WI38 (cell line): ENCODE measurements around the gene GCDH.
A peak's percentile ranks its signal among the peaks of the same experiment; 100 is the strongest.
"Not testable (repeated sequence)": the region's sequence is repeated elsewhere in the genome, so short reads cannot be mapped to it uniquely, and the experiment has no call there.

ENCODE experiments used
- H3K4me3 ChIP-seq: 2 replicates; pipeline ENCODE4 v1.5.1; 2011; ENCODE audit warnings: low read depth, mild to moderate bottlenecking, control low read depth, low read length
- TF ChIP-seq, protein P1 (sequence below): IDR thresholded peaks from 2 replicates; pipeline ENCODE4 v1.5.1; 2012; ENCODE audit warnings: low read depth, mild to moderate bottlenecking, control low read depth, low read length

Gene GCDH

DNA sequence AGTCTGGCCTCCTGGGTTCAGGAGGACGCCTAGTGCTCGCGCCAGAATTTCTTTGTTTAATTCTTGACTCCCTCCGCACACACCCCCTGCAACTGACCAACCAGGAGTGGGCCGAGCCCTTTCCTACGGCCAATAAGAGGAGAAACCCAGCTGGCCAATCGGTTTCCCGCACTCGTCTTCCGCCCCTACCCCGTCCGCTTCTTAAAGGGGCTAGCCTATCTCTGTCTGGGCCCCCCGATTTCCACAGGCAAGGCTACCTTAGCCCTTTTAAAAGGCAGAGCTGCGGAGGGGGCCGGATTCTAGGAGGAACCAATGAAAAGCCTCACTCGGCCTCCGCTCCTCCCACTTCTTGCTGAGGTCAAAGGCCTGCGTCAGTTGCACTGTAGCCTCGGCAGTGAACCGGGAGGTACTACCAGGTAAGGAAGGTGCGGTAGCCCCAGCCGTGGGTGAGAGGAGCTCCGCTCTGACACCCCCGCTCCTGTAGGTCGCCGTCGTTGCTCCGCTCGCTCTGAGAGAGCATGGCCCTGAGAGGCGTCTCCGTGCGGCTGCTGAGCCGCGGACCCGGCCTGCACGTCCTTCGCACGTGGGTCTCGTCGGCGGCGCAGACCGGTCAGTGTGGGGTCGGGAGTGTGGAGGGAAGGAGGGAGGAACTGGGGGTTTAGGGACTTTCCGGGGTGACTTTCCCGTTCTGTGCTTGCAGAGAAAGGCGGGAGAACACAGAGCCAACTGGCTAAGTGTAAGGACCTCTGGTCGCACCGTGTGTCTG is at the start of gene GCDH:
Gene GCDH (plus strand): TSS at position 374 of the 766 bp plus-strand sequence. CDS start 145 bp downstream, at position 519.
- TF ChIP-seq, protein P1, sequence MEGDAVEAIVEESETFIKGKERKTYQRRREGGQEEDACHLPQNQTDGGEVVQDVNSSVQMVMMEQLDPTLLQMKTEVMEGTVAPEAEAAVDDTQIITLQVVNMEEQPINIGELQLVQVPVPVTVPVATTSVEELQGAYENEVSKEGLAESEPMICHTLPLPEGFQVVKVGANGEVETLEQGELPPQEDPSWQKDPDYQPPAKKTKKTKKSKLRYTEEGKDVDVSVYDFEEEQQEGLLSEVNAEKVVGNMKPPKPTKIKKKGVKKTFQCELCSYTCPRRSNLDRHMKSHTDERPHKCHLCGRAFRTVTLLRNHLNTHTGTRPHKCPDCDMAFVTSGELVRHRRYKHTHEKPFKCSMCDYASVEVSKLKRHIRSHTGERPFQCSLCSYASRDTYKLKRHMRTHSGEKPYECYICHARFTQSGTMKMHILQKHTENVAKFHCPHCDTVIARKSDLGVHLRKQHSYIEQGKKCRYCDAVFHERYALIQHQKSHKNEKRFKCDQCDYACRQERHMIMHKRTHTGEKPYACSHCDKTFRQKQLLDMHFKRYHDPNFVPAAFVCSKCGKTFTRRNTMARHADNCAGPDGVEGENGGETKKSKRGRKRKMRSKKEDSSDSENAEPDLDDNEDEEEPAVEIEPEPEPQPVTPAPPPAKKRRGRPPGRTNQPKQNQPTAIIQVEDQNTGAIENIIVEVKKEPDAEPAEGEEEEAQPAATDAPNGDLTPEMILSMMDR: no peak
- peak within 1 kb of the TSS; percentile 74 for H3K4me3 ChIP-seq

DNA sequence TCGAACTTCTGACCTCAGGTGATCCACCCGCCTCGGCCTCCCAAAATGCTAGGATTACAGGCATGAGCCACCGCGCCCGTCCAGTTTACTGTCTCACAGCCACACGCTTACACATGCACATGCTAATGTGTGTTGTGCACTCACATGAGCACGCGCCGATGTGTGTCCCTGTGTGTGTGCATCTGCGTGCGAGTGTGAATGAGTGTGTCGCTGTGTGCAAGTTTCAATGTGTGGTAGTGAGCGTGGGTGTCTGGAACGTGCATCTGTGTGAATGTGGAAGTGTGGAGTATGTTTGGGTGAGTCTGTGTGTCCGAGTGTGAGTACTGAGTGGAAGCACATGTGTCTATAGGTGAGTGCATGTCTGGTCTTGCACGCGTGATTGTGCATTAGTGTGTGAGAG is 48.4 kb upstream of the GCDH start:
- TF ChIP-seq, protein P1: no peak

DNA sequence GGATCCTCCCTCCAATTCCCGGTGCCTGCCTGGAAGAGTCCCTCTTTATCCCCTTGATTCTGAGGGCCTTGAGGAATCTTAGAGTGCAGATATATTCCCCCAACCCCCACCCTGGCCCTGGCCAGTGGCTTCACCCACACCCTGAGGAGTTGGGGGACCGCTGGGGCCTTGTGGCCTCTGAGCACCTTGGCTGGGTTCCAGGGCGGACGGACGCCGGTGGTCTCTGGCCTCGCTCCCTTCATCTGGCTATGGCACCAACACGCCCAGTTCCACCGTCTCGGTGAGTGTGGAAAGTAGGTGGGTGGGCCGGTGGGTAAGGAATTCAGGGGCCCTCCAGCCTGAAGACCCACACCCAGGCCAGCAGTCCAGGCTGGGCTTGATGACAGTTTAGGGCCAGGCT is 47.6 kb upstream of the GCDH start:
- TF ChIP-seq, protein P1: no peak

More for the DNA sequence above, 48.4 kb upstream of the GCDH start:
- H3K4me3 ChIP-seq: no peak overlapping the region

DNA sequence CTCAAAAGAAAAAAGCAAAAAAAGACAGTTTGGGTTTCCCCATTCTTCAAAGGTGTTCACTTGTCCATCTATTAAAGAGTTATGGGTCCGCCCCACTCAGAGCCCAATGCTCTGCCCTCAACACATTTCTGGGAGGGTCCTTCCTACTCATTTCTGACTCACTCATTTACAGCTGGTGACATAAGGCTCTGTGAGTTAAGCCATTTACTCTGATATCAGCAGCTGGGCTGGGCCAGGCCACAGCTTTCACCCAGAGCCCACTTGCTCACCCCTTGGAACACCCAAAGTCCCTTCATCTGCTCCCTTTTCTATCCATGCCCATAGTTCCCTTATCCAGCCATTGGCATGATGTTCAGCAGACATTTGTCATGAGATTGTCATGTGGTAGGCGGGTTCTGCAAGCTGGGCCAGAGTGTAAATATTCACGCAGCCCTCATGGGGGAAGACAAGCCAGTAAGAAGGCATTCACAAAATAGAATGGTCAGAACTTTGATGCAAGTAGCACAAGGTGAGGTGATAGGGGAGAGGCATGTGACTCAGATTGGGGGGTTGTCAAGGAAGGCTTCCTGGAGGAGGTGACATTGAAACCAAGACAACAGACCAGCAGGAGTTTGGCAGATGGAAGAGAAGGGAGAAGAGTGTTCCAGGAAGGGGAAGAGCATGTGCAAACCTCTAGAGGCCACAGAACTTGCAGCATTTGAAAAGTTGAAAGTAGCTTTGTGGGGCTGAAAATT is 46.8 kb upstream of the GCDH start:
- TF ChIP-seq, protein P1: no peak
- H3K4me3 ChIP-seq: no peak overlapping the region

More for the DNA sequence above, 47.6 kb upstream of the GCDH start:
- H3K4me3 ChIP-seq: no peak overlapping the region

GRCh38 chr19:12846613-12847012 is 44.3 kb upstream of the GCDH start:
- H3K4me3 ChIP-seq: not testable (repeated sequence)

DNA sequence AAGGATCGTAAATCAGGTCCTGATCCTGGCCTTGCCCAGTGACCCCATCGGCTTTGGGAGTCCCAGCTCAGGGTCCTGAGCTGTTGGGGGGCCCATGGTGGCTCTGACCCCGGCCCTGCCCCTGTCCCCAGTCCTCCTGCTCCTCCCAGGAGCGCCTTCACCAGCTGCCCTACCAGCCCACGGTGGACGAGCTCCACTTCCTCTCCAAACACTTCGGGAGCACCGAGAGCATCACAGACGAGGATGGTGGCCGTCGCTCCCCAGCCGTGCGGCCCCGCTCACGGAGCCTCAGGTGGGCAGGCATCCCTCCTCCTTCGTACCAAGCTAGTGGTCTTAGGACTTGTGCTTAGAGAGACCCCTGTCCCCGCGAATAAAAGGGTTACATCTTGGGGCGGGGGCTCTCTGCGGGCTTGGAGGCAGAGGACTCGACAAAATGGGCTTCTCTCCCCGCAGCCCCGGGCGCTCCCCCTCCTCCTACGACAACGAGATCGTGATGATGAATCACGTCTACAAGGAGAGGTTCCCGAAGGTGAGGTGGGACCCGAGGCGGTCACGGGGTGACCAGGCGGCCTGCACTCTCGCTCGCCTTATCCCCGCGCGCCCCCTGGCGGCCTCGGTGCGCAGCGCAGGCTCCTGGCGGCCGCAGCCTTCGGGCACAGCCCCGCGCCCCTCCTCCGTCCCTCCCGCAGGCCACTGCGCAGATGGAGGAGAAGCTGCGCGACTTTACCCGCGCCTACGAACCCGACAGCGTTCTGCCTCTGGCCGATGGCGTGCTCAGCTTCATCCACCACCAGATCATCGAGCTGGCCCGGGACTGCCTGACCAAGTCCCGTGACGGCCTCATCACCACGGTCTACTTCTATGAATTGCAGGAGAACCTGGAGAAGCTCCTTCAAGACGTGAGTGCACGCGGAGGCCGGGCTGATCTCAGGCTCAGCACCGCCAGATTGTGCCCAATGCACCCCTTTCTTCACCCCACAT is 43.5 kb upstream of the GCDH start:
- peak overlapping the region; percentile 29; the same call in 1 of the 2 replicates for H3K4me3 ChIP-seq

DNA sequence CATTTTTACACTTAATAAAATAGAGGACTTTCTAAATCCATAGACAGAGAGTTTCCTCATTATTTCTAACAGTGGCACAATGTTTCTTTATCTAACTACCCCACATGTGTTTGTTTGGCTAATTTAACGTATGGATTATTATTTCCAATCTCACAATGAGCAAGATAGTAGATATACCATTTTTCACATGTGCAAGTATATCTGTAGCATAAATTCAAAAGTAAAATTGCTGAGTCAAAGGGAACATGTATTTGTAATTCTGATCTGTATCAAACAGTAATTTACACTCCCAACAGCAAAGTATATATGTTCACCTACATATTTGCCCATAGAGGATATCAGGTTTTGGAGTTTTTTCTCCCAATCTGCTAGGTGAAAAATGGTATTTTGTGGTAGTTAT is 34.3 kb upstream of the GCDH start:
- H3K4me3 ChIP-seq: no peak overlapping the region
- TF ChIP-seq, protein P1: no peak

More for the DNA sequence above, 43.5 kb upstream of the GCDH start:
- TF ChIP-seq, protein P1: peak; percentile 92
